NCI-H128 (cell line): ENCODE data around the gene THRB.
"Not testable (repeated sequence)": the region's sequence is repeated elsewhere in the genome, so short reads cannot be mapped to it uniquely, and the experiment has no call there.

Experiments used
- DNase-seq: peaks from one replicate; lab custom pipeline; 2025; ENCODE audit not compliant: unreplicated experiment; lab: John Stamatoyannopoulos, UW

THRB gene

GRCh38 chr3:24450160-24450907 is 44.3 kb downstream of the THRB start:
- DNase-seq: no peak

GRCh38 chr3:24447836-24448235 is 46.8 kb downstream of the THRB start:
- no peak for DNase-seq

DNA sequence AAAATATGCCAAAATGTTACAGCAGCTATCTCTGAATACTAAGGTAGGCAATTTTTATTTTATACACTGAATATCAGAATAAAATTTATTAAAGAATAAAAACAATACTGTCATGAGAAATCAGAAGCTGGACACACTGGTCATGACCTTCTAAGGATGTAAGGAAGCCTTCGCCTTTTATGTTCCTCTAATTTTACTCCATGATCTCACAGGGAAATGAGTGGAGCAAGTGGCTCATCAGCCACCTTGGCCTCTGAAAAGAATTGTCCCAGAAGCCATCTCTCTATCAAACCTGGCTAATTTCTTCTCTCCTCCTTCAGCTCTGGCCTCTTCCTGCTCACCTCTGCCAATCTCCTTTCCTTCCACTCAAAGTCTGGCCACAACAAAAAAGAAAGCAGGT is 48.6 kb downstream of the THRB start:
- DNase-seq: no peak

- DNase-seq: no peak
Observed at GRCh38 chr3:24443476-24443875, 51.2 kb downstream of the THRB start.

DNA sequence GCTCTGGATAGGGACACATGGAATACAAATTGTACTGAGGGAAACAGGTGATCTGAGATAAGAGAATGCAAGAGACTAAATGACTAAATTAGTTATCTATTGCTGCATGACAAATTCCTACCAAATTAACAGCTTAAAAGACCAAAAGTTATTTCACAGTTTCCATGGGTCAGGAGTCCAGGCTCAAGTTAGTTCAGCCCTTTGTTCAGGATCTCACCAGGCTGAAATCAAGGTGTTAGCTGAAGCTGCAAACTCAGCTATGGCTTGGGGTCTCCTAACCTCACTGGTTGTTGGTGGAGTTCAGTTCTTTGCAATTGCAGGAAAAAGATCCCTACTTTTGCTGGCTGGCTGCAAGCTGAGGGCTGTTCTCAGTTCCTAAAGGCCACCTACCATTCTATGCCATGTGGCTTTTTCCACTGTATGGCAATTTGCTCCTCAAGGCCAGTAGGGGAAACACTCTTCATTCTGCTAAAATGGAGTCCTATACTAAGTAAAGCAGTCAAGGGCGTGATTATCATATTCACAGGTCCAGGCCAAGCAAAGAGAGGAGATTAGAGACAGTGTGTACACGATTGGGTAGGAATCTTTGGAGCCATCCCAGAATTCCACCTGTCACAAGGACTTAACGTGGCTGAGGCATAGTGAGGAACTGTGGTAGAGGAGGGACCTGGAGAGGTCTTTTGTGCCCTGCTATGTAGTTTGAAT is 53.7 kb downstream of the THRB start:
- DNase-seq: no peak

DNA sequence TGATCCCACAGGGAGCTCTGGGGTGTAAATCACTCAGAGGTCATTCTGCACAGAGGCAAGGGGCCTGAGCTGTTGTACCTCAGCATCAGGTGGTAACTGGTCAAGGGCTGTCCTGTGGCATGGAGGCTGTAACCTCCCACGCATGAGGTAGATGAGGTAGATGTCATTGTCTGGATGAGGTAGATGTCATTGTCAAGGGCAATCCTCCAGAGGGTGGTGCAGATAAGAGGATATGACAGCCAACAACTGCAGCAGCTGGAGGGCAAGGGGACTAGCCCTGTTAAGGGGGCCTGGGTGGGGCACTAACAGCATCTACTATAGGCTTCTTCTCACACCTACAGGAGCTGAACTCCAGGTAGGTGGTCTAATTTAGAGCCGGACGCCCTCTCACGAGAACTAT is 55.6 kb downstream of the THRB start:
- no peak for DNase-seq

- DNase-seq: no peak
Observed at GRCh38 chr3:24437326-24437725, 57.3 kb downstream of the THRB start.

DNA sequence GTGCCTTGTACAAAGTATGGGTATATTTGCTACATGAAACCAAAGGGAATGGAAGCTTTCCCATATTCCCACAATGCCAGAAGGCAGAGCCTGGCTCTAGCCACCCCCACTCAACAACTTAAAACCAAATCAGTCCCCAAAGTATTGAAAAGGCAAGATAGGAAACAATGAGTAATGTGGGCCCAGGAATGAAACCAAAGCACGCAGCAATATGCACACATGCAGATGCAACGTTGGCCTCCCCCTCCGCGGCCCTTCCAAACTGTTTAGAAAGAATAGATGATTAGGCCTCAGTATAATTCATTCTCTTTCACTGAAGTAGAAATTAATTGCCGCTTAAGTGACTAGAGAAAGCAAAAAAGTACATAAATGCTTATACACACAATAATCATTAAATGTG is 59.1 kb downstream of the THRB start:
- DNase-seq: no peak

- DNase-seq: no peak
Observed at GRCh38 chr3:24434651-24435050, 60.0 kb downstream of the THRB start.

DNA sequence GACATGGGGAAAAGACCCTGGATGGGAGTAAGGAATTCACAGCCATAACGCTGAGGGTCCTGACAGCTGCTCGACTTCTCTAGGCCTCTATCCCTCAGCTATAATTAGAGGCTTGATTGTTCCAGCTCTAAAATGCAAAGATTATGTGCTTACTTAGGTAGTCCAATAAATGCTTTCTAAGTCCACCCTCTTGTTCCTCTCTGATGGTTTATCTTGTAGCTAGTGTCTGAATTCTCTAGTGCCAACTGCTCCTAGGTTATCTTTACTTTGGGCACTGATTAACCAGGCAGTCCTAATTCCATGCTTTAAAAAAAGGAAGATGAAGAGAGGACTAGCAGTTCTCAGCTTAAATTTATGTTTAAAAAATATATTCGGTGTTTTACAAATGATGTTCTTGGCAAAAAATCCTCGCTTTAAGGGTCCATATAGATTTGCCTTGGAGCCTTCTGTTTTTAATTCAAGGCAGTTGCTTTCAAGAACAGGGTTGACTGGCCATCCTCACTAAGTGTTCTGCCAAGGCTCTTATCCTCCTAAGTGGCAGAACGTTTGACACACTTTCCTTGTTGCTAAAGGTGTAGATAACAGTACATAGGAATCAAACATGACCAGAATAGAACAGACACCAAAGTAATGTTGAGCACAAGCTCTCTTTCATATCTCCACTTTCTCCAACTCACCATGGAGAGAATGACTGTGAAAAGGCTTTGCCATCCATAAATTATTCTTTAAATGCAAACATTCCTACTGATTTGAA is 60.6 kb downstream of the THRB start:
- no peak for DNase-seq

DNA sequence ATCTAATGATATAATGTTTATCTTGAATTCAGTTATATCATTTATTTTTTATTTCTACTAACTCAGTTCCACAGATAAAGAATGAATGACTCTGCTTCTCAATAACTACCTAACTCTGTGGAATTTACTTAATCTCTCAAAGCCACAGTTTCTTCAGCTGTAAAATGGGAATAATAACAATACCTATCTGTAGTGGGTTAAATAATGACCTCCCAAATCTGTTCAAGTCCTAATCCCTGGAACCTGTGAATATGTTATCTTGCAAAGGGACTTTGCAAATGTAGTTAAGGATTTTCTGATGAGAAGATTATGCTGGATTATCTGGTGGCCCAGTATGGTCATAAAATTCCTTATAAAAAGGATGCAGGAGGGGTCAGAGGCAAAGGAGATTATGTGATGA is 61.7 kb downstream of the THRB start:
- DNase-seq: no peak

DNA sequence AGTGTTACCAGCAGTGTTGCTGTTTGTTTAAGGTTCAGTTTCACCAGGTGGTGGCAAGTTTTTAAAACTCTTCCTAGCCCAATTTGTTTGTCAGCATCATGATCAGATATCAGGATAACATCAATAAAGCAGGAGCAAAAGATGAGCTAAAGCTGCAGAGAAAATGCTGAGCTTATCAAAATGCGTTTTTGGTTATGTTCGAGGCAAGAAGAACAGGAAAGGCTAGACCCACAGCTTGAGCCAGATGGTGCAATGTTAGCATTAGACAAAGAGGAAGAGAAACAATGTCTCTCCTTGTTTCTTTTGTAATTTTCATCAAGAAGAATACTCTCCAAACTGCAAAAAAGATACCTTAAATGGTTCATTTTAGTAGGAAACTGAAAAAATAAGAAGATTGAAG is 66.2 kb downstream of the THRB start:
- DNase-seq: no peak

GRCh38 chr3:24426896-24427295 is 67.8 kb downstream of the THRB start:
- DNase-seq: no peak

- DNase-seq: not testable (repeated sequence)
Observed at GRCh38 chr3:24420829-24421228, 73.8 kb downstream of the THRB start.

DNA sequence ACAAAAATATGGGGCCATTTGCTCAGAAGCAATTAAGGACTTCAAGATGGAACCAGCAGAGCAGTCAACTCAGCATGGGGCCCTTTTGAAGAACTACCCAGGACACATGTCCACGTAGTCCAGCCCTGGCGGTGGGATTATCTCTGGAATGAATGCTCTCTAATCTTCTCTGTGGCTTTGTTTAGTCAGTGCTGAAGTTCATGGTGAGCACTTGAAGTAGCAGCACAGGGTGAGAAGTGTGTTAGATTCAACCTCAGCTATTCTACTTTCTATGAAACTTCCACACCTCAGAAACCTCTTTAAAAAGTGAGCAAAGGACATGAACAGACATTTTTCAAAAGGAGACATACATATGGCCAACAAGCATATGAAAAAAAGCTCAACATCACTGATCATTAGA is 74.4 kb downstream of the THRB start:
- DNase-seq: no peak

GRCh38 chr3:24419067-24419791 is 75.4 kb downstream of the THRB start:
- no peak for DNase-seq

DNA sequence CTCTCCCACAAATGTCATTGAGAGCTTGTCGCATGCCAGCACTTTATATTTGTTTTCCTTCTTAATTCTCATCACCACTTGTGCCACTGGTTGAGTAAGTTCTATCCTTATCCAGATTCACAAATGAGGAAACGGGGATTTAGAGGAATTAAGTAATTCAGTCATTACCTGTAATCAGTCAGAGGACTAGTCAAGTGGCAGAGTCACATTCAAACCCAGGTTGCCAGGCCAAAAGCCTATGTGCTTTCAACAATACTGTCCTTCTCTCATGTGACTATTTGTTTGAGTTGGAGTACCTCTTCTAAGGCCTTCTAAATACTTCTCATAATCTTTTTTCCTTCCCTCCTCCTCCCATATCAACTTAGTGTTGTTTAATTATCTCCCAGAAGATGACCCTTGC is 76.9 kb downstream of the THRB start:
- DNase-seq: no peak

- no peak for DNase-seq
Observed at GRCh38 chr3:24416224-24416623, 78.4 kb downstream of the THRB start.

DNA sequence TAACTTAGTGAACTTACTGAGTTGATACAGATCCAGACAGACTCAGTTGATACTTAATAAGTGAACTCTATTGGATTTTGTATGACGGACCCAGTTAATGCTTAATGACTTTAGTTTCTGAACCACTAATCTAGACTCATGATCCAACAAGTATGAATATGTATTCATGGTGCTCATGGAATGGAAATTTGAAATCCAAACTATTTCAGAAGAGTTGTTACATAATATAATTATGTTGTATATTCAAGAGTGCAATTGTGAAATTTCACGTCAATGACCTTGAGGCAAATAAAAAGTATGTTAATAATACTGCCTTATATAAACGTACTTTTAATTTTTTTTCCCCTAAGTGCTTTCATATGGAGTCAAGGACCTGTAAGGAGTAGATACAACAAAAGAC is 78.8 kb downstream of the THRB start:
- DNase-seq: no peak

DNA sequence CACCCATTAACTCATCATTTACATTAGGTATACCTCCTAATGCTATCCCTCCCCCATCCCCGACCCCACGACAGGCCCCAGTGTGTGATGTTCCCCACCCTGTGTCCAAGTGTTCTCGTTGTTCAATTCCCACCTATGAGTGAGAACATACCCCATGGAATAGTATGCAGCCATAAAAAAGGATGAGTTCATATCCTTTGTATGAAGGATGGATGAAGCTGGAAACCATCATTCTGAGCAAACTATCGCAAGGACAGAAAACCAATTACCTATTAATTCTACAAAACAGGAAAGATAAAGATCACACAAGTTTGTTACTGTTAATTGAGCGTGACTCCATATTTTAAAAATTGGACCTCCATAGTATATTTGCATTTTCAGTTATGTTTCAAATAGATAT is 81.0 kb downstream of the THRB start:
- DNase-seq: not testable (repeated sequence)

- no peak for DNase-seq
Observed at GRCh38 chr3:24410860-24411259, 83.8 kb downstream of the THRB start.
